ENCODE measurements around the gene CLDN3. TPM values are rescaled to one million over a fixed set of nuclear protein-coding genes. Genes with fewer than 3 reads are reported as not detected.
"Not testable (repeated sequence)": the region's sequence is repeated elsewhere in the genome, so short reads cannot be mapped to it uniquely, and the experiment has no call there.

Gene CLDN3
- total RNA-seq, 1 donor from 2014 or later, result 0.32 TPM

DNA sequence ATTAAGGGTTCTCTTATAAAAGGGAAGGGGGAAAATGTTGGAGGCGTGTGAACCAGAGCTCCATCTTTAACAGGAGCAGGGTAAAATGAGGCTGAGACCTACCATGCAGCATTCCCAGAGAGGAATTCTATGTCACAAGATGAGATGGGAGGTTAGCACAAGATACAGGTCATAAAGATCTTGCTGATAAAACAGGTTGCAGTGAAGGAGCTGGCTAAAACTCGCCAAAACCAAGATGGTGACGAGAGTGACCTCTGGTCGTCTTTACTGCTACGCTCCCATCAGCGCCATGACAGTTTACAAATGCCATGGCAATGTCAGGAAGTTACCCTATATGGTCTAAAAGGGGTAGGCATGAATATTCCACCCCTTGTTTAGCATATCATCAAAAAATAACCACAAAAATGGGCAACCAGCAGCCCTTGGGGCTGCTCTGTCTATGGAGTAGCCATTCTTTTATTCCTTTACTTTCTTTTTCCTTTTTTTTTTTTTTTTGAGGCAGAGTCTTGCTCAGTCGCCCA lies 21.2 kb upstream of the CLDN3 start:
- not testable (repeated sequence) for DNase-seq (ENCODE audit: low spot score); H3K4me1 Mint-ChIP-seq (ENCODE audit: low read depth); H3K36me3 Mint-ChIP-seq (ENCODE audit: low read depth); H3K27me3 Mint-ChIP-seq (ENCODE audit: low read depth); H3K9me3 Mint-ChIP-seq (ENCODE audit: low read depth); H3K27ac Mint-ChIP-seq (ENCODE audit: unreplicated experiment); H3K4me3 Mint-ChIP-seq (ENCODE audit: unreplicated experiment)

DNA sequence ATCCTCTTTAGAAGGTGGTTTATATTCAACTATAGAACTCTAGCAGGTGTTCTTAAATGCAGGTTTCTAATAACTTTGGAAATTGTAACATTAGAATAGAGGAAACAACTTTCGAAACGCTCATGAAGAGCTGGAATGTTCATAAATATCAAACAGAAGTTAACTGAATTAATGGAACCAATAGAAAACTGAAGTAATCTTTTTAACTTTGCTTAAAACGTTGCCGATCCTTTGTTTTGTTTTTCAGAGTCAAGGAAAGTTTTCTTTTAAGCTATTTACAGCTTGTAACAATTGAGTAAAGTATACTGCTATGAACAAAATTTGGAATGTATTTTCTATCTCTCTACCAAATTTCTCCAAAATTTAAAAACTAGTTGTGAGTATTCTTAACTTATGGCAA lies 19.0 kb upstream of the CLDN3 start:
- Mint-ChIP-seq H3K36me3 (ENCODE audit: low read depth) (no peaks in the 10 kb centered on the region), H3K9me3 (ENCODE audit: low read depth) (no peaks in the 10 kb centered on the region), H3K4me1 (ENCODE audit: low read depth) (no peaks in the 10 kb centered on the region), H3K4me3 (ENCODE audit: unreplicated experiment) (no peak overlapping the region), H3K27ac (ENCODE audit: unreplicated experiment) (no peak overlapping the region), H3K27me3 (ENCODE audit: low read depth) (no peaks in the 10 kb centered on the region)
- no peak for DNase-seq (ENCODE audit: low spot score)
- TF ChIP-seq, protein P1, sequence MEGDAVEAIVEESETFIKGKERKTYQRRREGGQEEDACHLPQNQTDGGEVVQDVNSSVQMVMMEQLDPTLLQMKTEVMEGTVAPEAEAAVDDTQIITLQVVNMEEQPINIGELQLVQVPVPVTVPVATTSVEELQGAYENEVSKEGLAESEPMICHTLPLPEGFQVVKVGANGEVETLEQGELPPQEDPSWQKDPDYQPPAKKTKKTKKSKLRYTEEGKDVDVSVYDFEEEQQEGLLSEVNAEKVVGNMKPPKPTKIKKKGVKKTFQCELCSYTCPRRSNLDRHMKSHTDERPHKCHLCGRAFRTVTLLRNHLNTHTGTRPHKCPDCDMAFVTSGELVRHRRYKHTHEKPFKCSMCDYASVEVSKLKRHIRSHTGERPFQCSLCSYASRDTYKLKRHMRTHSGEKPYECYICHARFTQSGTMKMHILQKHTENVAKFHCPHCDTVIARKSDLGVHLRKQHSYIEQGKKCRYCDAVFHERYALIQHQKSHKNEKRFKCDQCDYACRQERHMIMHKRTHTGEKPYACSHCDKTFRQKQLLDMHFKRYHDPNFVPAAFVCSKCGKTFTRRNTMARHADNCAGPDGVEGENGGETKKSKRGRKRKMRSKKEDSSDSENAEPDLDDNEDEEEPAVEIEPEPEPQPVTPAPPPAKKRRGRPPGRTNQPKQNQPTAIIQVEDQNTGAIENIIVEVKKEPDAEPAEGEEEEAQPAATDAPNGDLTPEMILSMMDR (IDR thresholded peaks at IDR 0.05), result no peak

DNA sequence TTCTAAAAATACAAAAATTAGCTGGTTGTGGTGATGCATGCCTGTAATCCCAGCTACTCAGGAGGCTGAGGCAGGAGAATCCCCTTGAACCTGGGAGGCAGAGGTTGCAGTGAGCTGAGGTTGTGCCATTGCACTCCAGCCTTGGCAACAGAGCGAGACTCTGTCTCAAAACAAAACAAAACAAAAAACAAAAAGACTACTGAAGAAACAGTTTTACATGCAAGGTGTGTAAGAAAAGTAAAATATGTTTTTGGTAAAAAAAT lies 17.6 kb upstream of the CLDN3 start:
- DNase-seq (ENCODE audit: low spot score); H3K27ac Mint-ChIP-seq (ENCODE audit: unreplicated experiment); H3K4me3 Mint-ChIP-seq (ENCODE audit: unreplicated experiment); H3K9me3 Mint-ChIP-seq (ENCODE audit: low read depth); H3K4me1 Mint-ChIP-seq (ENCODE audit: low read depth); H3K27me3 Mint-ChIP-seq (ENCODE audit: low read depth); H3K36me3 Mint-ChIP-seq (ENCODE audit: low read depth): not testable (repeated sequence)

DNA sequence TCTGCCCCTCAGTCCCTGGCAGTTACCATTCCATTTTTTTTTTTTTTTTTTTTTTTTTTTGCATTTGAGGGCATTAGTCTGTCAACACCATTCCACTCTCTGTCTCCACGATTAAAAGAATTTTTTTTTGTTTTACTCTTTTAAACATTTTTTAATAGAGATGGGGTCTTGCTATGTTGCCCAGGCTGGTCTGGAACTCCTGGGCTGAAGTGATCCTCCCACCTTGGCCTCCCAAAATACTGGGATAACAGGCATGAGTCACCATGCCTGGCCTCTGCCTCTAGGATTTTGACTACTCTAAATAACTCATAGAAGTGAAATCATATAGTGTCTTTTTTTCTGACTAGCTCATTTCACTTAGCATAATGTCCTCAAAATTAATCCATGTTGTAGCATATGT lies 16.5 kb upstream of the CLDN3 start:
- no peaks in the 10 kb centered on the region for H3K4me1 Mint-ChIP-seq (ENCODE audit: low read depth)
- no peaks in the 10 kb centered on the region for H3K36me3 Mint-ChIP-seq (ENCODE audit: low read depth)
- no peaks in the 10 kb centered on the region for H3K27me3 Mint-ChIP-seq (ENCODE audit: low read depth)
- TF ChIP-seq, protein P1 (IDR thresholded peaks at IDR 0.05), result no peak
- DNase-seq (ENCODE audit: low spot score), result no peak
- H3K27ac Mint-ChIP-seq (ENCODE audit: unreplicated experiment), result no peak overlapping the region
- peaks cover 4% of the 10 kb centered on the region for H3K9me3 Mint-ChIP-seq (ENCODE audit: low read depth)
- H3K4me3 Mint-ChIP-seq (ENCODE audit: unreplicated experiment), result no peak overlapping the region

DNA sequence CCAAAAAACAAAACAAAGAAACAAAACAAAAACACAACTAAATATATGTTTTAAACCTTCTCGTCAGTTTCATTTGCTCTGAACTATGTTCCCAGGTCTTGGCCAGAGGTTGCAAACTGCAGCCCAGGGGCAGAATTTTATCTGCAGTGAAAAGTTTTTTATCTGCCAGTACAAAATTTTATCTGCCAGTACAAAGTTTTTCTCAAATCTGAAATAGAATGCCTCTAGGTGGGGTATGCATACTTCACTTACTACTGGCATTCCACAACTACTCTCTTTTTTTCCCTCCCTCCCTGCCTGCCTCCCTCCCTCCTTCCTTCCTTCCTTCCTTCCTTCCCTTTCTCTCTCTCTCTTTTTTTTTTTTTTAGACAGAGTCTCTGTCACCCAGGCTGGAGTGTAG lies 9.4 kb upstream of the CLDN3 start:
- H3K36me3 Mint-ChIP-seq (ENCODE audit: low read depth), result peaks cover 3% of the 10 kb centered on the region

DNA sequence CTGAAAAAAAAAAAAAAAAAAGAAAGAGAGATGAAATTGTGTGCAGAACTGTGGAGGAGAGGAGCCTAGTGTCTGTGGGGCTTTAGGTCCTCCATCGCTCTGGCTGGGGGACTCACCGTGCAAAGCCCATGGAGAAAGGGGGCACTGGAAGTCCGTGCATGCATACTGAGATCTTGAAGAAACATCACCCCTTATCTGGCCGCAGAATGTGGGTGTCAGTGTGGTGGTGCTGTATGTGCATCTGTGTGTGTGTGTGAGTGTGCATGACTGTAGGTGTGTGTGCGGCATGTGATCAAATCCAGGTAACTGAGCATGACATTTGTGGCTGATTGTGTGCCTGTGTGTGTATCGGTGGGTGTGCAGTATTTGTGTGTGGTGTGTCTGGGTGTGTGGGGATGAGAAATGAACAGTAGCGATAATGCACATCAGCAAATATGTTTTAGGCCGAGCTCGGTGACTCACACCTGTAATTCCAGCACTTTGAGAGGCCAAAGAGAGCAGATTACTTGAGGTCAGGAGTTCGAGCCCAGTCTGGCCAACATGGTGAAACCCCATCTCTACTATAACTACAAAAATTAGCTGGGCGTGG lies 8.8 kb upstream of the CLDN3 start:
- H3K4me1 Mint-ChIP-seq (ENCODE audit: low read depth), result peaks cover 6% of the 10 kb centered on the region
- no peak for DNase-seq (ENCODE audit: low spot score)
- no peaks in the 10 kb centered on the region for H3K27me3 Mint-ChIP-seq (ENCODE audit: low read depth)
- peaks cover 9% of the 10 kb centered on the region for H3K9me3 Mint-ChIP-seq (ENCODE audit: low read depth)
- H3K27ac Mint-ChIP-seq (ENCODE audit: unreplicated experiment), result no peak overlapping the region
- TF ChIP-seq, protein P1 (IDR thresholded peaks at IDR 0.05), result no peak
- peaks cover 3% of the 10 kb centered on the region for H3K36me3 Mint-ChIP-seq (ENCODE audit: low read depth)
- H3K4me3 Mint-ChIP-seq (ENCODE audit: unreplicated experiment), result no peak overlapping the region

More for the DNA sequence above, 9.4 kb upstream of the CLDN3 start:
- no peak overlapping the region for H3K27ac Mint-ChIP-seq (ENCODE audit: unreplicated experiment)
- no peaks in the 10 kb centered on the region for H3K27me3 Mint-ChIP-seq (ENCODE audit: low read depth)
- peaks cover 6% of the 10 kb centered on the region for H3K4me1 Mint-ChIP-seq (ENCODE audit: low read depth)
- TF ChIP-seq, protein P1 (IDR thresholded peaks at IDR 0.05), result peak; percentile 47
- DNase-seq (ENCODE audit: low spot score), result no peak
- H3K9me3 Mint-ChIP-seq (ENCODE audit: low read depth), result peaks cover 9% of the 10 kb centered on the region
- no peak overlapping the region for H3K4me3 Mint-ChIP-seq (ENCODE audit: unreplicated experiment)

Measured in chondrocyte (in vitro differentiated cells).